HG02642 (cell line): ENCODE results near the gene FRA10AC1.
A peak's percentile ranks its signal among the peaks of the same experiment; 100 is the strongest.
"Not testable (repeated sequence)": the region's sequence is repeated elsewhere in the genome, so short reads cannot be mapped to it uniquely, and the experiment has no call there.

Experiments
- ATAC-seq: cut with Tn5 transposase; IDR thresholded peaks from one replicate; pipeline ENCODE4 v1.9.1; 2021; ENCODE audit warnings: mild to moderate bottlenecking; ENCODE audit not compliant: unreplicated experiment, poor library complexity

The FRA10AC1 gene

DNA sequence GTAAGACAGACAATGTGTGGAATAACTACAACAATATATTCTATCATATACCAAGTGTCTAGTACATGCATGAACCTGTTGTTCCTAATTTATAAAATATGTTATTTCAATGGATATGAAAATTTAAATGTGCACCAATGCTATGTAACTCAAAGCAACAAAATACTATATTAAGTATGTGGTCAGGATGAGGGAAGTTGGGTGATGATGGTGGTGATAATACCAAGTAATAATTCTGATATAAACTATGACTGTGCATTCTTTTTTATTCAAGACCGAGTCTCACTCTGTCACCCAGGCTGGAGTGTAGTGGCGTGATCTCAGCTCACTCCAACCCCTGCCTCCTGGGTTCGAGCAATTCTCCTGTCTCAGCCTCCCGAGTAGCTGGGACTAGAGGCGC is 2.1 kb upstream of the FRA10AC1 start:
- no peak for ATAC-seq

- ATAC-seq: no peak
Measured at GRCh38 chr10:93703841-93704240, 1.4 kb upstream of the FRA10AC1 start.

GRCh38 chr10:93703066-93703465 is 674 bp upstream of the FRA10AC1 start:
- peak; percentile 5 for ATAC-seq

- ATAC-seq: peak; percentile 11
Measured at GRCh38 chr10:93701866-93702209, 554 bp downstream of the FRA10AC1 start.

DNA sequence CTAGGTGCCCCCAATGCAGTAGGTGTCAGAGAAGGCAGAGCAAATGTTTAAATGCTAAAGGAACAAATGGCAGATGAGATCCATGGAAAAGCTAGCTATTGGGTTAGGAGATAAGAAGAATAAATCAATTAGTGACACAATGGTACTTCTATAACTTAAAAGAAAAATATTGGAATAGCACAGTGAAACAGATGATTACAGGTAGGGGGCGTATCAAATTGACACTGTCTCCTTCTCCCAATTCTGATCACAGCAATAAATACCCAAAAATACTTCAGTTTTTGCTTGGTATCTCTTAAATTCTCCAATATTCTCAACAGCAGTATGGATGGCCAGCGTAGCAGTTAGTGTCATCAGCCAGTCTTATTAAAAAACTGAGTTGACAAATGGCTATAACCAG is 5.2 kb downstream of the FRA10AC1 start:
- no peak for ATAC-seq

DNA sequence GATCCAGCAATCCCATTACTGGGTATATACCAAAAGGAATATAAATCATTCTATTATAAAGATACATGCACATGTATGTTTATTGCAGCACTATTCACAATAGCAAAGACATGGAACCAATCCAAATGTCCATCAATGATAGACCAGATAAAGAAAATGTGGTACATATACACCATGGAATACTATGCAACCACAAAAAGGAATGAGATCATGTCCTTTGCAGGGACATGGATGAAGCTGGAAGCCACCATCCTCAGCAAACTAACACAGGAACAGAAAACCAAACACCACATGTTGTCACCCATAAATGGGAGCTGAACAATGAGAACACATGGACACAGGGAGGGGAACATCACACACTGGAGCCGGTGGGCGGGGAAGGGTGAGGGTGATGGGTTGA is 5.8 kb downstream of the FRA10AC1 start:
- ATAC-seq: not testable (repeated sequence)

- no peak for ATAC-seq
Measured at GRCh38 chr10:93695740-93696139, 6.7 kb downstream of the FRA10AC1 start.

DNA sequence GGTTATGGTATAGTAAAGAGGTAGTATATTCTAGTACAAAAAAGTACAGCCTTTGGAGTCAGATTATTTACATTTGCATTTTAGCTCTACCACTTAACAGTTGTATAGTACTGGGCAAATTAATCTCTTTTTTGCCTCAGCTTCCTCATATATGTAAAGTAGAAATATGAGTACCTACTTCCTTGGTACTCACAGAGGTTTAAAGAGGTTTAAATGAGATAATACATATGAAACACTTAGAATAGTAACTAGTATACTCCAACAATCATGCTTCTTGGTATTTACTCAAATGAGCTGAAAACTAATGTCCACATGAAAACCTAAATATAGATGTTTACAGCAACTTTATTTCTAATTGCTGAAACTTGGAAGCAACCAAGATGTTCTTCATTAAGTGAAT is 14.7 kb downstream of the FRA10AC1 start:
- no peak for ATAC-seq

GRCh38 chr10:93680412-93681047 is 21.9 kb downstream of the FRA10AC1 start:
- no peak for ATAC-seq

DNA sequence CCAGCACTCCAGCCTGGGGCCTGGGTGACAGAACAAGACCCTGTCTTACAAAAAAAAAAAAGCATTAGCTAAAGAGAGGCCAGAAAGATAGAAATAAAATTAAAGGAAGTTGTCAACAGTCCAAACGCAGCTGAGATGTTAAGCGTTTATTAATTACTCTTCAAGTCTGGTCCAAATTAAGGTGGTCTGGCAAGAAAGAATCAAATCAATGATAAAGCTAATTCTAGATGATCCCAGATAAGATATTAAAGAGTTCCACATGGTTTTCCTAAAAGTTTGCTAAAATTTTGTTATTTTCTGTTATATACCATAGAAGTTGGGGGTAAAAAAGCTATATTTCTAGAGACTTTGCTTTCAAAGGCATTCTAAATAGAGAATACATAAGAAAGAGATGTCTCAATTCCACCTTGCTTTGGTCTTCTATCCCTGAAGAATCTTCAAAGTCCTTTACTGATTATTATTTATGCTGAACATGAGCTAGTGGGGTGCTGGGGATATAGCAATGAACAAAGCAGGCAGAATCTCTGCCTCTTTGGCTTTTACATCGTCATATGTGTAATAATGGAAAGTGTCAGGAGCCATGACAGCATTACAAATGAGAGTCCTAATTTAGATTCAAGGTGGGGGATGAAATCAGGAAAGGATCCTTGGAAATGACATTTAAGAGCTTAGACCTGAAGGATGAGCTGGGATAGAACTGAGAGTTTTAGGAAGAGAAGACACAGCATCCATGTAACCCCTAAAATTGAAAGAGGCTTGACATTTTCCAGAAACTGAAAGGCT is 23.4 kb downstream of the FRA10AC1 start:
- no peak for ATAC-seq

GRCh38 chr10:93678386-93678785 is 24.0 kb downstream of the FRA10AC1 start:
- no peak for ATAC-seq

- no peak for ATAC-seq
Measured at GRCh38 chr10:93673791-93674190, 28.6 kb downstream of the FRA10AC1 start.

DNA sequence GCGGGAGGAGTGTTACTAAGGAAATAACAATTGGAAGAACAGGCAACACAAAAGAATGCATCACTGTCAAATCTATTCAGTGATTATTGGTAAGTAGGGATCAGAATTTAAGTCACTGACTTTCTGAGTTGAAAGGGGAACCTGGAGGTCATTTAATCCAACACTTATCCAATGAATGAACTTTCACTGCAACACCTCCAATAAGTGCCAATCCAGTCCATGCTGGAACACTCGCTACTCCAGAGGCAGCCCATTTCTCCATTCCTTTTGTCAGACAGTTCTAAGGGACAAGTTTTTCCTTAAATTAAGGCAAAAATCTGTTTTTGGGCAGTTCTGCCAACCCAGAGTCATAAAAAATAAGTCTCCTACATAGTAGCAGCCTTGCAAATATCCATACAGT is 29.5 kb downstream of the FRA10AC1 start:
- ATAC-seq: no peak

DNA sequence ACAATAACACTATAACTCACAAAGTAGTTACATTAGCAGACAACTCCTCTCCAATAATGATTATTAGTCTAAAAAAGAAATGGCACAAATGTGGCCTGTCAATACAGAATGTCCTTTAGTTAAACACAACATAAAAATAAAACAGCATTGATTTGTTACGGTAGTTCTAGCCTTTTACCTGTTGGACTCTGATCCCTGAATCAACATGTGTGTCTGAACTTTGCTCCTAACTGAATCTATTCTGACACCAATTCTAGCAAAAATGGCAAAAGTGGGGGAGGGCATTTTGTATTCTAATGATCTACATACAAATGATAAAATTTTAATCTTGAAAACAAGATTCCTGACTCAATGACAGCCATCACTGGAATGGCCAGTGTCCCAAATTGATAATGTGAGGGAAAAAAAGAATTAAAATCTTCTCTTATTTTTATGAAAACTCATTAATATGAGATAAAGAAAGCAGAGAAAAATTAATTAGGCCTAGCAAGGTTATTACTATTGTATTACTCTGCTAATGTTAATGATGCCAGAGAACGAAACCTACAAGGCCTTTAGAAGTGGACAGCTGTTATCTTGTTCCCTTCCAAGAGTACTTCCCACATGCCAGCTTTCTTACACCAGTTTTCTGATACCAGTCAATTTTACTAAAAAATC is 30.2 kb downstream of the FRA10AC1 start:
- ATAC-seq: no peak

DNA sequence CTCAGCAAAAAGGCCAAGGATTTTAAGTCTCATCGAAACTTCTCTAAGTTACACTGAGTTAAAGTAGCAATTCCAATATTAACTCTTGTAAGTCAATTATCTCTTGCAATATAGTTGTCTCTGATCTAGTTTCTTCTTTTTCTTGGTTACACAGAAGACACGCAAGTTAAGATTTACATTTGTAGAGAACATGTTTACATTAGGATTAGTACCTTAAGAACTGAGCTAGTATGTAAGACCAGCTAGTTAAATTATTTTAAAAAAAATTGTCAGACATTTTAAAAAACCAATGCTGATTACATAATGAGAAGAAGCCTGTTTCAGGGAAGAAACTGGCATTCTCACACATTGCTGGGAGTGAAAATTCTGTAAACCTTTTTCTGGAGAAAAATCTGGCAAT is 31.4 kb downstream of the FRA10AC1 start:
- no peak for ATAC-seq

DNA sequence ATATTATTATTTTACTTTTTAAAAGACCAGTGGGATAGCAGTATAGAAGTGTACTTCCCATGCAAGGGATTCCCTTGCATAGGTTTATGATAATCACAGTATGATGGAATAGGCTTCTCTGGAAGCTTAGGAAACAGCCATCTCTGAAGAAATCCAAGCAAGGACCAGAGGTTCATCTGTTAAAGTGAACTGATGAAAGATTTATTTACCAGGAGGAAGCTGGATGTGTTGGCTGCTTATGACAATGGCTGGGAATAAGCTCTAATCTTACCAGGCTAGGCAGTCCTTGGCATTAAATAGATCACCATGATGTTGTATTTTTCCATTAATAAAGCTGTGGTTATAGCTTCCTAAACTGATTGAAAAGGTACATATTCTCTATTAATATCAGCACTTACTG is 32.0 kb downstream of the FRA10AC1 start:
- no peak for ATAC-seq

- ATAC-seq: no peak
Measured at GRCh38 chr10:93667795-93668194, 34.6 kb downstream of the FRA10AC1 start.

GRCh38 chr10:93666030-93666429 is 36.4 kb downstream of the FRA10AC1 start:
- ATAC-seq: no peak

GRCh38 chr10:93657757-93658156 is 44.6 kb downstream of the FRA10AC1 start:
- ATAC-seq: no peak

GRCh38 chr10:93656155-93656554 is 46.2 kb downstream of the FRA10AC1 start:
- no peak for ATAC-seq

DNA sequence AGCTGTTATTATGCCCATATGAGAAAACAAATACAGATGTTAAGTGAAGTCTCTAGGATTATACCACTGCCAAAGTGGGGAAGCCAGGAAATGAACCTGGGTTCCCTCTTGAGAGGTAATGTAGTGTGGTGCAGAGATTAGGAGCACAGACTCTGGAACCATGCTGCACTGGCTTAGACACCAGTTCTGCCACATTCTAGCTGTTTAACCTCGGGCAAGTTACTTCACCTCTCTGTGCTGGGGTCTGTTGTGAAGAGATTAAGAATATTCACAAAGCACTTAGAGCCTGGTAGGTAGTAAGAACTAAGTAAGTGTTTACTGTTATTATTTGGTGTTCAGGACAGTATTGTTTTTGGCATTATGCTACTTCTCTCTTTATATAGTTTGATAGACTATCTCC is 48.2 kb downstream of the FRA10AC1 start:
- ATAC-seq: no peak

DNA sequence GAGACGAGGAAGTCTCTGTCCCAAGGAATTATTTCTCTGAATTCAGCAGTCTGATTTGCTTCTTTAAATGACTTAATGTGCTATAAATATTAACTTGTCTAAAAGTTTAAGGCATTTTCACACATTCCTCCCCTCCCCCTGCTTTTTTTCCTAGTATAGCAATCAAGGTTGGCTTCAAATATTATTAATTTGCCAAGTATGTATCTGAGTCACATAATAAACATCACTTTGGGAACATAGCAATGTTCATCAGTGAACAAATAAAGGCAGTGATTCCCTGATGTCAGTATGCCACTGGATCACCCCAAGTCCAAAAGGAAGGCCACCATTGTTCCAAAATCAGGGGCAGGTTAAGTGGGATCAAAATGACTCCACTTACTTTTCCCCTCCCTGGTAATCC is 49.5 kb downstream of the FRA10AC1 start:
- no peak for ATAC-seq
